GM12872 (cell line): Measurements from ENCODE around the gene VWA3B.

Experiments
- CTCF ChIP-seq: IDR thresholded peaks from 3 replicates; pipeline ENCODE4 v1.5.1; 2011; ENCODE audit warnings: low read depth, mild to moderate bottlenecking, low read length, moderate library complexity; ENCODE audit not compliant: insufficient read depth

The VWA3B gene

GRCh38 chr2:98240786-98241398 lies 153.9 kb downstream of the VWA3B start:
- no peak for TF ChIP-seq CTCF

GRCh38 chr2:98241592-98241991 lies 154.6 kb downstream of the VWA3B start:
- no peak for TF ChIP-seq CTCF

- no peak for TF ChIP-seq CTCF
Observed at GRCh38 chr2:98242003-98242402, 155.0 kb downstream of the VWA3B start.

- TF ChIP-seq CTCF, result no peak
Observed at GRCh38 chr2:98245491-98245890, 158.5 kb downstream of the VWA3B start.

GRCh38 chr2:98247383-98247782 lies 160.4 kb downstream of the VWA3B start:
- TF ChIP-seq CTCF, result no peak

DNA sequence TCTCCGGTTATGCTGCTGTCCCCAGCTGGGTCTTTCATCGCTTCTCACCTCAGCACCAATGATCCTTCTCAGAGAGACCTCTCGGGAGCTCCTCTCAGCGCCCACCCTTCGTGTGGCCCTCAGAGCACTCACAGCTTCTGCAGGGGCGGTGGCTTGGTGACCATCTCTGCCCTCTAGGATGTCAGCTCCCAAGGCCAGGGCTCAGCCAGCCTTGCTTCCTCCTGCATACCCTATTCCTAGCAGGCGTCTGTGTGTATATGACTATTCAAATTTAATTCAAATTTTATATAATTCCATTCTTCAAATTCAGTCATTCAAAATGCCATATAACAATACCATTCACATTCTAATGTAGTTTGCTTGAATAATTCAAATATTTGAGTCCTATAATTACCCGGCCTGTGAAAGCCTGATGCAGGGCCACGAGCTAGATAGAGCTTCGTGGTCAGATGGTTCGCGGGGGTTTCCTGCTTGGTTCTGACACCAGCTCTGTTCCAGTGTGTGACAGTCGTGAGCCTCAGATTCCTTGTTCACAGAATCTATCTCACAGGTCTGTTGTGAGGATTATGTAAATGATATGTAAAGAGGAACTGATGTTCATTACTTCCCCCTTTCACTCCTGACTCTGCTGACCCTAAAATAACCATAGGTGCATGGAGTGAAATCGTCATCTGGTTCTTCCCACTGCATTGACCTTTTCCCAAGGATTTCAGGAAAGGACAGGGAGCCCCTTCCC lies 165.2 kb downstream of the VWA3B start:
- no peak for TF ChIP-seq CTCF

GRCh38 chr2:98253461-98254070 lies 166.6 kb downstream of the VWA3B start:
- TF ChIP-seq CTCF, result no peak
